GM23338 (cell line): ENCODE data around the gene ZNF687.

Experiments
- CTCF ChIP-seq, 2 experiments: fragments of 200-600 bp in 1 of 2; sonication (generic) in 1 of 2; conservative IDR thresholded peaks; 2 replicates each; pipeline versions ENCODE4 v1.5.1 to v1.6.1; 2016 to 2017; ENCODE audit warnings: antibody characterized with exemption in 2 of 2, low read depth in 2 of 2, mild to moderate bottlenecking in 2 of 2, moderate library complexity in 1 of 2
- EZH2 ChIP-seq: fragments of 200-600 bp; sonication (generic); IDR thresholded peaks from one replicate; pipeline ENCODE4 v1.8.0; 2017; ENCODE audit warnings: antibody characterized with exemption, mild to moderate bottlenecking, low read depth; ENCODE audit not compliant: unreplicated experiment
- EZH2phosphoT487 ChIP-seq: fragments of 200-600 bp; sonication (generic); IDR thresholded peaks from one replicate; pipeline ENCODE4 v1.8.1; 2018; ENCODE audit warnings: antibody characterized with exemption; ENCODE audit not compliant: unreplicated experiment
- JUNB ChIP-seq: IDR thresholded peaks from one replicate; pipeline ENCODE4 v1.6.1; 2016; ENCODE audit warnings: antibody characterized with exemption; ENCODE audit not compliant: unreplicated experiment
- POLR2AphosphoS5 ChIP-seq: IDR thresholded peaks from 2 replicates; pipeline ENCODE4 v1.6.1; 2016; ENCODE audit warnings: antibody characterized with exemption, low read depth
- REST ChIP-seq: IDR thresholded peaks from one replicate; pipeline ENCODE4 v1.6.1; 2018; ENCODE audit warnings: antibody characterized with exemption; ENCODE audit not compliant: unreplicated experiment
- ZNF114 ChIP-seq: fragments of 250-450 bp; sonication (Bioruptor Pico); IDR thresholded peaks from 2 replicates; pipeline ENCODE4 v1.5.0; 2020; ENCODE audit warnings: mild to moderate bottlenecking, moderate library complexity
- ZNF331 ChIP-seq: fragments of 250-450 bp; sonication (Bioruptor Pico); IDR thresholded peaks from 2 replicates; pipeline ENCODE4 v1.5.0; 2020; ENCODE audit warnings: low read depth, mild to moderate bottlenecking, moderate library complexity

GRCh38 chr1:151311011-151311410, 28.9 kb downstream of the ZNF687 start:
- TF ChIP-seq EZH2phosphoT487, result no peak
- TF ChIP-seq CTCF (conservative IDR thresholded peaks at IDR 0.05; ENCODE audit: low read depth in 2 of 2), result no peak
- TF ChIP-seq POLR2AphosphoS5, result no peak
- TF ChIP-seq REST, result no peak
- TF ChIP-seq EZH2, result no peak
- TF ChIP-seq ZNF331 (CRISPR knock-in tag), result no peak
- no peak for TF ChIP-seq JUNB
- TF ChIP-seq ZNF114, result no peak
